Gastrocnemius medialis (tissue), 4 donors: ENCODE data around the gene C9orf78. TPM values are rescaled to one million over a fixed set of nuclear protein-coding genes. Genes with fewer than 3 reads are reported as not detected.

Experiments used
- ATAC-seq, 2 donors: fragments of 150-250 bp; one replicate each; pipeline ENCODE4 v1.9.1; 2016
- DNase-seq, 2 donors: peaks; one replicate each; pipeline ENCODE4 v3.0.0-alpha.2; 2019
- H3K27ac ChIP-seq, 4 donors: fragments of 200-600 bp; sonication (generic); 1 replicate in 1 of 4; 2 replicates in 3 of 4; pipeline ENCODE4 v1.5.1; 2016 to 2018; ENCODE audit warnings: mild to moderate bottlenecking in 2 of 4, moderate library complexity in 1 of 4
- H3K27me3 ChIP-seq, 3 donors: fragments of 200-600 bp; sonication (generic) in 2 of 3; 1 replicate in 1 of 3; 2 replicates in 2 of 3; pipeline versions ENCODE4 v1.5.1 to v1.6.0; 2016 to 2019; ENCODE audit warnings: mild to moderate bottlenecking in 1 of 3, moderate library complexity in 1 of 3
- H3K36me3 ChIP-seq, 2 donors: fragments of 200-600 bp; sonication (generic) in 1 of 2; one replicate each; pipeline ENCODE4 v1.5.1; 2017 to 2018
- H3K4me1 ChIP-seq, 2 donors: fragments of 200-600 bp; sonication (generic) in 1 of 2; one replicate each; pipeline ENCODE4 v1.5.1; 2016 to 2017; ENCODE audit warnings: mild to moderate bottlenecking in 2 of 2
- H3K4me3 ChIP-seq, 4 donors: fragments of 200-600 bp; sonication (generic) in 3 of 4; 1 replicate in 1 of 4; 2 replicates in 3 of 4; pipeline ENCODE4 v1.5.1; 2016 to 2019; ENCODE audit warnings: mild to moderate bottlenecking in 2 of 4
- H3K9me3 ChIP-seq, 3 donors: fragments of 200-600 bp; sonication (generic) in 2 of 3; 1 replicate in 1 of 3; 2 replicates in 2 of 3; pipeline ENCODE4 v1.5.1; 2016 to 2019
- CTCF ChIP-seq, 5 experiments: fragments of 450-650 bp in 3 of 5; fragments of 200-600 bp in 2 of 5; sonication (generic) in 2 of 5; IDR thresholded peaks in 4 of 5; conservative IDR thresholded peaks in 1 of 5; 1 replicate in 4 of 5; 2 replicates in 1 of 5; pipeline ENCODE4 v1.5.1; 2016 to 2019; ENCODE audit warnings: antibody characterized with exemption in 5 of 5, mild to moderate bottlenecking in 3 of 5, moderate library complexity in 3 of 5
- POLR2A ChIP-seq, 2 donors: fragments of 450-650 bp; IDR thresholded peaks; one replicate each; pipeline ENCODE4 v1.6.1; 2017; ENCODE audit warnings: antibody characterized with exemption in 2 of 2, mild to moderate bottlenecking in 2 of 2, moderate library complexity in 2 of 2
- in situ Hi-C, 4 donors: fragments of 200-750 bp; cut with MboI; loops; one replicate each; pipeline versions ENCODE4 v1.15.0 to v1.8.0; 2017; ENCODE audit warnings: low sequenced_read_pairs in 4 of 4
- intact Hi-C: fragments of 100-400 bp; cut with DNase I; formaldehyde crosslinking; loops from one replicate; pipeline ENCODE4 v1.15.1; 2023; ENCODE audit warnings: low total_unique reads
- total RNA-seq, 4 donors: library from RNA; depleted of rRNA; stranded (reverse); fragments of >200 nt; gene quantifications; one replicate each; pipeline versions ENCODE4 v1.1.0 to v1.2.3, GENCODE V29; 2016

C9orf78 gene
- total RNA-seq, 4 donors from 2014 or later = 82.3 to 108 (median 83.9) TPM

GRCh38 chr9:129826759-129827158 is 8.3 kb downstream of the C9orf78 start:
- in situ Hi-C loops = no loop called here
- H3K36me3 ChIP-seq = peaks cover 0 to 56% of the 10 kb centered on the region in 2 donors
- H3K27me3 ChIP-seq = no peaks in the 10 kb centered on the region
- no peaks in the 10 kb centered on the region for H3K9me3 ChIP-seq
- H3K4me3 ChIP-seq = no peak overlapping the region
- H3K4me1 ChIP-seq = peaks cover 0 to 8% of the 10 kb centered on the region in 2 donors
- no peak for ATAC-seq
- TF ChIP-seq CTCF (IDR thresholded peaks at IDR 0.05 in 4 of 5, conservative IDR thresholded peaks at IDR 0.05 in 1 of 5) (no peak), POLR2A (IDR thresholded peaks at IDR 0.05) (no peak)
- no peak for DNase-seq
- H3K27ac ChIP-seq = no peak overlapping the region
- intact Hi-C loops = no loop called here

GRCh38 chr9:129826344-129826743 is 8.7 kb downstream of the C9orf78 start:
- peaks cover 0 to 53% of the 10 kb centered on the region in 2 donors for H3K36me3 ChIP-seq
- no peak for TF ChIP-seq POLR2A (IDR thresholded peaks at IDR 0.05)
- no peak for TF ChIP-seq CTCF (IDR thresholded peaks at IDR 0.05 in 4 of 5, conservative IDR thresholded peaks at IDR 0.05 in 1 of 5)

GRCh38 chr9:129823935-129824601 is 11.0 kb downstream of the C9orf78 start, which contains the start of gene TOR1A:
Gene TOR1A (minus strand): TSS chr9:129824136. CDS start chr9:129824085, 51 bp downstream.
- Histone ChIP-seq H3K27ac (peak within 1 kb of the TSS; percentile 68 to 86 (median 78)), H3K9me3 (no peaks in the 10 kb centered on the region), H3K27me3 (no peaks in the 10 kb centered on the region), H3K4me3 (peak within 1 kb of the TSS; percentile 75 to 88 (median 78)), H3K4me1 (peaks cover 0 to 8% of the 10 kb centered on the region in 2 donors), H3K36me3 (peaks cover 0 to 46% of the 10 kb centered on the region in 2 donors)
- in situ Hi-C loops = no loop called here
- peak; percentile 99 for ATAC-seq
- intact Hi-C loops = loop anchor here (1.0 kb wide), 2 partner anchors 11 to 21 kb away; partner anchors contain the start of genes C9orf78, TOR1B and USP20
- peak; percentile 95 to 96 for DNase-seq
- TF ChIP-seq POLR2A (IDR thresholded peaks at IDR 0.05) (peak in 1 of 2 donors; percentile 25), CTCF (IDR thresholded peaks at IDR 0.05 in 4 of 5, conservative IDR thresholded peaks at IDR 0.05 in 1 of 5) (no peak)

More at GRCh38 chr9:129826344-129826743, 8.7 kb downstream of the C9orf78 start:
- no peak for ATAC-seq
- Histone ChIP-seq H3K4me1 (peaks cover 0 to 8% of the 10 kb centered on the region in 2 donors), H3K4me3 (no peak overlapping the region), H3K27ac (no peak overlapping the region), H3K9me3 (no peaks in the 10 kb centered on the region), H3K27me3 (no peaks in the 10 kb centered on the region)
- in situ Hi-C loops (no loop called here), intact Hi-C loops (no loop called here)
- DNase-seq = no peak

- H3K36me3 ChIP-seq = peaks cover 0 to 46% of the 10 kb centered on the region in 2 donors
- in situ Hi-C loops (no loop called here), intact Hi-C loops (loop anchor here (1.0 kb wide), 1 partner anchor 20 kb away; the partner anchor contains the start of gene TOR1B)
- no peak for DNase-seq
- peak overlapping the region; percentile 75 to 88 (median 78) for H3K4me3 ChIP-seq
- peak overlapping the region; percentile 68 to 86 (median 78) for H3K27ac ChIP-seq
- peaks cover 0 to 8% of the 10 kb centered on the region in 2 donors for H3K4me1 ChIP-seq
- H3K27me3 ChIP-seq = no peaks in the 10 kb centered on the region
- TF ChIP-seq POLR2A (IDR thresholded peaks at IDR 0.05) (no peak), CTCF (IDR thresholded peaks at IDR 0.05 in 4 of 5, conservative IDR thresholded peaks at IDR 0.05 in 1 of 5) (no peak)
- no peaks in the 10 kb centered on the region for H3K9me3 ChIP-seq
- no peak for ATAC-seq
These were observed 11.5 kb downstream of the C9orf78 start for GRCh38 chr9:129823542-129823934.
